Heart right ventricle (tissue), 16 donors: ENCODE data around the gene RWDD2A. TPM values are rescaled to one million over a fixed set of nuclear protein-coding genes. Genes with fewer than 3 reads are reported as not detected.
"Not testable (repeated sequence)": the region's sequence is repeated elsewhere in the genome, so short reads cannot be mapped to it uniquely, and the experiment has no call there.

Experiments
- ATAC-seq, 8 donors: fragments of 200-7000 bp; cut with Tn5 transposase; one replicate each; pipeline ENCODE4 v1.9.1; 2020; ENCODE audit warnings: mild to moderate bottlenecking in 8 of 8, moderate library complexity in 8 of 8, moderate number of reproducible peaks in 1 of 8
- DNase-seq, 2 donors: peaks; one replicate each; pipeline ENCODE4 v3.0.0-alpha.2; 2020
- H3K27ac ChIP-seq, 10 donors: fragments of 200-600 bp; sonication (generic) in 2 of 10; one replicate each; pipeline versions ENCODE4 v1.5.0 to v1.8.0; 2020 to 2022; ENCODE audit warnings: mild to moderate bottlenecking in 3 of 10
- H3K27me3 ChIP-seq, 7 donors: fragments of 200-600 bp; one replicate each; pipeline ENCODE4 v1.8.0; 2021 to 2022; ENCODE audit warnings: mild to moderate bottlenecking in 2 of 7
- H3K36me3 ChIP-seq, 9 donors: fragments of 200-600 bp; sonication (generic) in 1 of 9; one replicate each; pipeline versions ENCODE4 v1.5.0 to v1.8.0; 2020 to 2022; ENCODE audit warnings: mild to moderate bottlenecking in 2 of 9
- H3K4me1 ChIP-seq, 9 donors: fragments of 200-600 bp; sonication (generic) in 1 of 9; one replicate each; pipeline versions ENCODE4 v1.5.0 to v1.8.0; 2020 to 2022; ENCODE audit warnings: mild to moderate bottlenecking in 4 of 9
- H3K4me3 ChIP-seq, 10 donors: fragments of 200-600 bp; sonication (generic) in 2 of 10; one replicate each; pipeline versions ENCODE4 v1.5.0 to v1.8.0; 2020 to 2022; ENCODE audit warnings: mild to moderate bottlenecking in 7 of 10, moderate library complexity in 2 of 10
- H3K9me3 ChIP-seq, 11 donors: fragments of 200-600 bp in 10 of 11; sonication (generic) in 2 of 11; one replicate each; pipeline versions ENCODE4 v1.5.0 to v1.8.0; 2013 to 2022; ENCODE audit warnings: mild to moderate bottlenecking in 2 of 11, control low read depth in 1 of 11, moderate library complexity in 1 of 11
- WGBS, 2 donors: extraction: QIAGEN DNeasy Blood & Tissue Kit; methylation state at CpG; one replicate each; pipeline ENCODE4 v1.1.7; 2013; ENCODE audit warnings: inconsistent platforms in 1 of 2; 5-methylcytosine and 5-hydroxymethylcytosine counted together
- intact Hi-C, 10 donors: fragments of 100-400 bp; cut with DNase I; formaldehyde crosslinking; loops; one replicate each; pipeline versions ENCODE4 v1.11.1 to v1.14.2; 2022
- polyA plus RNA-seq, 2 donors: library from polyadenylated mRNA; stranded (reverse); fragments of 200-250 nt; gene quantifications; one replicate each; pipeline ENCODE4 v1.2.3, GENCODE V29; 2013
- total RNA-seq, 10 donors: library from RNA; stranded (reverse); fragmentation: NEBNext Ultra II Directional in 3 of 10; extraction: Animal tissue kit (Norgen Biotek cat#: 25700) in 3 of 10; gene quantifications; one replicate each; pipeline versions ENCODE4 v1.2.1 to v1.2.4, GENCODE V29; 2021 to 2023
- TF ChIP-seq, protein P1 (sequence below), 9 donors: fragments of 200-600 bp; sonication (generic) in 2 of 9; IDR thresholded peaks; one replicate each; pipeline versions ENCODE4 v1.5.0 to v1.8.0; 2021 to 2022; ENCODE audit warnings: antibody characterized with exemption in 9 of 9, mild to moderate bottlenecking in 5 of 9, moderate library complexity in 1 of 9
- donor health status: Arrhythmogenic right ventricular cardiomyopathy.
- donor health status: ischemic (EF 13 %, LVEDD 7.1; RV severe dilation, severe dysfunction).
- donor health status: healthy with polysubstance abuse.
- donor health status: DM: no; HTN: yes; CAD: no.
- donor health status: DM: no; HTN: no; CAD: no.
- donor health status: ischemic (EF 25% LVEDD 6.9; RV normal size, moderate dysfunction).
- donor health status: ischemic (EF 25% LVEDD 5.7; RV mildly dilated, moderate dysfunction).
- donor health status: healthy.
- donor health status: DM: yes; HTN: yes; CAD: no.
- donor health status: Ischemic cardiomyopathy.
- donor health status: ischemic (EF 35%, LVEDD 5.7; RV mildly dilated, moderate dysfunction).
- donor health status: nonischemic (EF 11% LVEDD 7.7; RV severe dilation, severe dysfunction).
- donor health status: DM: yes; HTN: yes; CAD: no.
- donor health status: PGD.
- donor health status: ischemic (EF 29% LVEDD 5.4; RV normal size, mild dysfunction).
- donor health status: nonischemic (EF 23%, LVEDD 6.1; RV moderate dilation, normal function).

The RWDD2A gene
- total and polyA plus RNA-seq, 12 donors, result 1.9 to 4.2 (median 3.4) TPM

DNA sequence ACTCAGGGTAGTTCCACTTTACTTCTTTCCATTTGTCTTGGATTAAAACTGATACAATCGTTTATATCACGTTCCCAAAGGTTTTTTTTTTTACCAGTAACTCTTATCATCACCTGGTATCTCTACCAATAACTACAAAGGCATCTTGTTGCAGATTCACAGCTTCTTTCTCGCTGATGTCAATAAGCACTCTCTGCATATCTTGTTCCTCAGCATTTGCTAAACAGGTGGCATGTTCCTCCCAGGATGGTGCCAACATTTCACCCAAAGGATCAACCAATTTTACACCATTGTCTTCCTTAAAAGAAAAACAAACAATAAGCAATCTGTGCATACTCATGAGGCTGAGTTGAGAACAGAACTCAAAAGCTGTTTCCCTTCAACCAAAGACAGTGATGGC, 4.7 kb upstream of the RWDD2A start:
- H3K4me1 ChIP-seq, result peaks cover 0 to 23% (median 11%) of the 10 kb centered on the region in 9 donors
- TF ChIP-seq, protein P1, sequence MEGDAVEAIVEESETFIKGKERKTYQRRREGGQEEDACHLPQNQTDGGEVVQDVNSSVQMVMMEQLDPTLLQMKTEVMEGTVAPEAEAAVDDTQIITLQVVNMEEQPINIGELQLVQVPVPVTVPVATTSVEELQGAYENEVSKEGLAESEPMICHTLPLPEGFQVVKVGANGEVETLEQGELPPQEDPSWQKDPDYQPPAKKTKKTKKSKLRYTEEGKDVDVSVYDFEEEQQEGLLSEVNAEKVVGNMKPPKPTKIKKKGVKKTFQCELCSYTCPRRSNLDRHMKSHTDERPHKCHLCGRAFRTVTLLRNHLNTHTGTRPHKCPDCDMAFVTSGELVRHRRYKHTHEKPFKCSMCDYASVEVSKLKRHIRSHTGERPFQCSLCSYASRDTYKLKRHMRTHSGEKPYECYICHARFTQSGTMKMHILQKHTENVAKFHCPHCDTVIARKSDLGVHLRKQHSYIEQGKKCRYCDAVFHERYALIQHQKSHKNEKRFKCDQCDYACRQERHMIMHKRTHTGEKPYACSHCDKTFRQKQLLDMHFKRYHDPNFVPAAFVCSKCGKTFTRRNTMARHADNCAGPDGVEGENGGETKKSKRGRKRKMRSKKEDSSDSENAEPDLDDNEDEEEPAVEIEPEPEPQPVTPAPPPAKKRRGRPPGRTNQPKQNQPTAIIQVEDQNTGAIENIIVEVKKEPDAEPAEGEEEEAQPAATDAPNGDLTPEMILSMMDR (IDR thresholded peaks at IDR 0.05), result no peak
- ATAC-seq (no peak), DNase-seq (no peak)
- no peak overlapping the region for H3K4me3 ChIP-seq
- 69 to 76% methylated on average over 3 of the region's 3 CpGs for WGBS, 2 donors
- H3K36me3 ChIP-seq, result peaks cover 0 to 71% (median 21%) of the 10 kb centered on the region in 9 donors
- no peak overlapping the region for H3K27ac ChIP-seq
- H3K9me3 ChIP-seq, result no peaks in the 10 kb centered on the region
- intact Hi-C loops, result no loop called here
- H3K27me3 ChIP-seq, result no peaks in the 10 kb centered on the region

DNA sequence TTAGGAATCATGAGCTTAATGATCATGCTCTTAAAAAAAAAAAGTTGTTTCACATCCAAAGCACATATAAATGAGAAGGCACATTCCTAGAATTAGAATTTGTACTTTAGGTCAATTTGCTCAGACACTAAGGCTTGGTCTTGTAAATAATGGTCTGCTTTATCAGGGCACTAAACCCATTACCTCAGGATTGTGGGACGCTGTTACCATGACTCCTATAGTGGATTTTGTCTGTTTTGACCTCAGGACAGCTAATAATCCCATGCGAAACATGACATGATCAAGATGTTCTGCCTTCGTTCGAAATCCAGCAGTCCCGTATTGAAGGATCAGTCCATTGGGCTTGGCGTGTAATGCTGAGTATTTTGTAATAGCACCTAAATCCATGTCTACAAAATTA, 2.5 kb upstream of the RWDD2A start:
- TF ChIP-seq, protein P1 (IDR thresholded peaks at IDR 0.05), result no peak
- ATAC-seq (no peak), DNase-seq (no peak)
- Histone ChIP-seq H3K36me3 (peaks cover 0 to 54% (median 21%) of the 10 kb centered on the region in 9 donors), H3K9me3 (no peaks in the 10 kb centered on the region), H3K27ac (no peak overlapping the region), H3K4me3 (no peak overlapping the region), H3K27me3 (no peaks in the 10 kb centered on the region), H3K4me1 (peaks cover 0 to 35% (median 22%) of the 10 kb centered on the region in 9 donors)
- WGBS, 2 donors, result 96 to 98% methylated on average over 6 of the region's 6 CpGs
- intact Hi-C loops, result loop anchor here in 6 of 10 donors (5.0 to 10.0 kb wide), 4 partner anchors 123 to 946 kb away; partner anchors contain the start of genes DOP1A (in 4 of the 6), IBTK (in 4 of the 6) and UBE3D (in 4 of the 6)

DNA sequence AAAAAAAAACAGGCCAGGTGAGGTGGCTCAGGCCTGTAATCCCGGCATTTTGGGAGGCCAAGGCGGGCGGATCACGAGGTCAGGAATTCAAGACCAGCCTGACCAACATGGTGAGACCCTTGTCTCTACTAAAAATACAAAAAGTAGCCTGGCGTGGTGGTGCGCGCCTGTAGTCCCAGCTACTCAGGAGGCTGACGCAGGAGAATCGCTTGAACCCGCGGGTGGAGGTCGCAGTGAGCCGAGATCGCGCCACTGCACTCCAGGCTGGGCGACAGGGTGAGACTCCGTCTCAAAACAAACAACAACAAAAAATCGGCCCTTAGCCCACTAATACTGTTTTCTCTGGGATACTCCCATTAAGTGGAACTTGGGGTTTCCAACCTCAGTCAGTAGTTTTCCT, 1.2 kb upstream of the RWDD2A start:
- H3K36me3 ChIP-seq, result peaks cover 0 to 53% (median 15%) of the 10 kb centered on the region in 9 donors
- 90 to 92% methylated on average over 18 of the region's 18 CpGs for WGBS, 2 donors
- not testable (repeated sequence) for H3K27me3 ChIP-seq, H3K9me3 ChIP-seq, H3K27ac ChIP-seq, ATAC-seq, DNase-seq
- intact Hi-C loops, result loop anchor here in 6 of 10 donors (5.0 to 10.0 kb wide), 4 partner anchors 125 to 947 kb away; partner anchors contain the start of genes DOP1A (in 4 of the 6), IBTK (in 4 of the 6) and UBE3D (in 4 of the 6)
- peaks cover 0 to 38% (median 22%) of the 10 kb centered on the region in 9 donors for H3K4me1 ChIP-seq
- H3K4me3 ChIP-seq, result peak overlapping the region in 9 of 10 donors; percentile 75 to 95 (median 85)

DNA sequence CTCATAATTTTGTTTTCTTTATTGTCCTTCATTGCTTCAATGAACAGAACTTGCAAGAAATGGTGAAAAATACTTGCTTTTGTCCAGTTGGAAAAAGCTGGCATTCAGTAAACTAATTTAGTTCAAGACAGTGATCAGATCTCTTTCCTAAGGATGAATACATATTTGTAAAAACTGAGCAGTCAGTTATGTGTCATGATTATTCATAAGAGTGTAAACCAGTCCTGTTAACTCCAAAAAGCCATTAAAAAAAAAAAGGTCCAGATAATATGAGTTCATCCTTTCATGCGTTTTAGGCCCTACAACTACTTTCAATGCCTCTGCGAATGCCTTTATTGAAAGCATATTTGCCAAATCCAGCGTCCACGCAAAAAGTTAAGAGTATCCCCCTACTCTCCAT, 701 bp upstream of the RWDD2A start:
- Histone ChIP-seq H3K4me3 (peak overlapping the region; percentile 75 to 95 (median 88)), H3K36me3 (peaks cover 0 to 52% (median 12%) of the 10 kb centered on the region in 9 donors)
- ATAC-seq, result no peak

More for the DNA sequence above, 701 bp upstream of the RWDD2A start:
- DNase-seq, result no peak
- Histone ChIP-seq H3K27me3 (no peaks in the 10 kb centered on the region), H3K27ac (peak overlapping the region in 8 of 10 donors; percentile 75 to 92 (median 82)), H3K9me3 (no peaks in the 10 kb centered on the region), H3K4me1 (peaks cover 0 to 38% (median 22%) of the 10 kb centered on the region in 9 donors)
- WGBS, 2 donors, result 1 to 2% methylated on average over 4 of the region's 4 CpGs
- TF ChIP-seq, protein P1 (IDR thresholded peaks at IDR 0.05), result no peak
- intact Hi-C loops, result loop anchor here in 6 of 10 donors (5.0 to 10.0 kb wide), 4 partner anchors 125 to 948 kb away; partner anchors contain the start of genes DOP1A (in 4 of the 6), IBTK (in 4 of the 6) and UBE3D (in 4 of the 6)
